ENCODE results near the gene TAS2R60.
"Not testable (repeated sequence)": the region's sequence is repeated elsewhere in the genome, so short reads cannot be mapped to it uniquely, and the experiment has no call there.

The TAS2R60 gene

GRCh38 chr7:143456992-143457793 is 13.9 kb downstream of the TAS2R60 start:
- WGBS, 2 experiments (ENCODE audit: insufficient coverage in 2 of 2): 83 to 90% methylated on average over 2 of the region's 4 CpGs
- Histone ChIP-seq H3K9me3 (ENCODE audit: control insufficient read depth, low read length) (peaks cover 5% of the 10 kb centered on the region), H3K27ac (ENCODE audit: low read depth, low read length, severe bottlenecking) (no peak overlapping the region), H3K4me1 (ENCODE audit: control insufficient read depth, insufficient read depth, low read length, poor library complexity, severe bottlenecking) (no peaks in the 10 kb centered on the region), H3K36me3 (ENCODE audit: control insufficient read depth, insufficient read depth, low read length) (no peaks in the 10 kb centered on the region), H3K4me3 (ENCODE audit: extremely low read depth, insufficient read depth, low read length, poor library complexity, severe bottlenecking) (no peak overlapping the region)

GRCh38 chr7:143458263-143458662 is 15.0 kb downstream of the TAS2R60 start:
- no peak overlapping the region for H3K4me3 ChIP-seq (ENCODE audit: extremely low read depth, insufficient read depth, low read length, poor library complexity, severe bottlenecking)
- H3K4me1 ChIP-seq (ENCODE audit: control insufficient read depth, insufficient read depth, low read length, poor library complexity, severe bottlenecking): no peaks in the 10 kb centered on the region
- H3K36me3 ChIP-seq (ENCODE audit: control insufficient read depth, insufficient read depth, low read length): no peaks in the 10 kb centered on the region
- WGBS, 2 experiments (ENCODE audit: insufficient coverage in 2 of 2): 100% methylated on average over 1 of the region's 3 CpGs; no CpG with 5 or more reads in 1 of the 2 experiments
- peaks cover 7% of the 10 kb centered on the region for H3K9me3 ChIP-seq (ENCODE audit: control insufficient read depth, low read length)
- no peak overlapping the region for H3K27ac ChIP-seq (ENCODE audit: low read depth, low read length, severe bottlenecking)

GRCh38 chr7:143458681-143459080 is 15.4 kb downstream of the TAS2R60 start:
- Histone ChIP-seq H3K36me3 (ENCODE audit: control insufficient read depth, insufficient read depth, low read length) (no peaks in the 10 kb centered on the region), H3K9me3 (ENCODE audit: control insufficient read depth, low read length) (peaks cover 7% of the 10 kb centered on the region), H3K4me1 (ENCODE audit: control insufficient read depth, insufficient read depth, low read length, poor library complexity, severe bottlenecking) (no peaks in the 10 kb centered on the region), H3K27ac (ENCODE audit: low read depth, low read length, severe bottlenecking) (no peak overlapping the region), H3K4me3 (ENCODE audit: extremely low read depth, insufficient read depth, low read length, poor library complexity, severe bottlenecking) (no peak overlapping the region)
- WGBS, 2 experiments (ENCODE audit: insufficient coverage in 2 of 2): 86 to 100% methylated on average over 1 to 2 of the region's 3 CpGs

GRCh38 chr7:143459359-143459758 is 16.1 kb downstream of the TAS2R60 start:
- WGBS, 2 experiments (ENCODE audit: insufficient coverage in 2 of 2): 90 to 92% methylated on average over 1 of the region's 1 CpG
- H3K9me3 ChIP-seq (ENCODE audit: control insufficient read depth, low read length): peaks cover 7% of the 10 kb centered on the region

GRCh38 chr7:143460271-143460979 is 17.2 kb downstream of the TAS2R60 start:
- WGBS, 2 experiments (ENCODE audit: insufficient coverage in 2 of 2): 89 to 100% methylated on average over 2 of the region's 4 CpGs
- Histone ChIP-seq H3K9me3 (ENCODE audit: control insufficient read depth, low read length) (peaks cover 7% of the 10 kb centered on the region), H3K4me3 (ENCODE audit: extremely low read depth, insufficient read depth, low read length, poor library complexity, severe bottlenecking) (no peak overlapping the region), H3K4me1 (ENCODE audit: control insufficient read depth, insufficient read depth, low read length, poor library complexity, severe bottlenecking) (no peaks in the 10 kb centered on the region), H3K36me3 (ENCODE audit: control insufficient read depth, insufficient read depth, low read length) (no peaks in the 10 kb centered on the region), H3K27ac (ENCODE audit: low read depth, low read length, severe bottlenecking) (no peak overlapping the region)

More at GRCh38 chr7:143459359-143459758, 16.1 kb downstream of the TAS2R60 start:
- H3K36me3 ChIP-seq (ENCODE audit: control insufficient read depth, insufficient read depth, low read length): no peaks in the 10 kb centered on the region
- no peaks in the 10 kb centered on the region for H3K4me1 ChIP-seq (ENCODE audit: control insufficient read depth, insufficient read depth, low read length, poor library complexity, severe bottlenecking)
- no peak overlapping the region for H3K27ac ChIP-seq (ENCODE audit: low read depth, low read length, severe bottlenecking)
- H3K4me3 ChIP-seq (ENCODE audit: extremely low read depth, insufficient read depth, low read length, poor library complexity, severe bottlenecking): no peak overlapping the region

GRCh38 chr7:143462045-143462444 is 18.8 kb downstream of the TAS2R60 start:
- 92 to 95% methylated on average over 2 to 3 of the region's 3 CpGs for WGBS, 2 experiments (ENCODE audit: insufficient coverage in 2 of 2)
- Histone ChIP-seq H3K4me3 (ENCODE audit: extremely low read depth, insufficient read depth, low read length, poor library complexity, severe bottlenecking) (no peak overlapping the region), H3K27ac (ENCODE audit: low read depth, low read length, severe bottlenecking) (no peak overlapping the region), H3K4me1 (ENCODE audit: control insufficient read depth, insufficient read depth, low read length, poor library complexity, severe bottlenecking) (no peaks in the 10 kb centered on the region), H3K9me3 (ENCODE audit: control insufficient read depth, low read length) (peaks cover 7% of the 10 kb centered on the region), H3K36me3 (ENCODE audit: control insufficient read depth, insufficient read depth, low read length) (no peaks in the 10 kb centered on the region)

- Histone ChIP-seq H3K9me3 (ENCODE audit: control insufficient read depth, low read length) (peaks cover 7% of the 10 kb centered on the region), H3K4me3 (ENCODE audit: extremely low read depth, insufficient read depth, low read length, poor library complexity, severe bottlenecking) (no peak overlapping the region), H3K27ac (ENCODE audit: low read depth, low read length, severe bottlenecking) (no peak overlapping the region), H3K4me1 (ENCODE audit: control insufficient read depth, insufficient read depth, low read length, poor library complexity, severe bottlenecking) (no peaks in the 10 kb centered on the region), H3K36me3 (ENCODE audit: control insufficient read depth, insufficient read depth, low read length) (no peaks in the 10 kb centered on the region)
Observed at GRCh38 chr7:143463556-143463955, 20.3 kb downstream of the TAS2R60 start.

- H3K36me3 ChIP-seq (ENCODE audit: control insufficient read depth, insufficient read depth, low read length): no peaks in the 10 kb centered on the region
- 88% methylated on average over 1 of the region's 1 CpG; no CpG with 5 or more reads in 1 of the 2 experiments for WGBS, 2 experiments (ENCODE audit: insufficient coverage in 2 of 2)
- no peaks in the 10 kb centered on the region for H3K4me1 ChIP-seq (ENCODE audit: control insufficient read depth, insufficient read depth, low read length, poor library complexity, severe bottlenecking)
- H3K9me3 ChIP-seq (ENCODE audit: control insufficient read depth, low read length): peaks cover 7% of the 10 kb centered on the region
- H3K4me3 ChIP-seq (ENCODE audit: extremely low read depth, insufficient read depth, low read length, poor library complexity, severe bottlenecking): no peak overlapping the region
- no peak overlapping the region for H3K27ac ChIP-seq (ENCODE audit: low read depth, low read length, severe bottlenecking)
Observed at GRCh38 chr7:143463957-143464356, 20.7 kb downstream of the TAS2R60 start.

- Histone ChIP-seq H3K36me3 (ENCODE audit: control insufficient read depth, insufficient read depth, low read length) (no peaks in the 10 kb centered on the region), H3K4me1 (ENCODE audit: control insufficient read depth, insufficient read depth, low read length, poor library complexity, severe bottlenecking) (no peaks in the 10 kb centered on the region), H3K9me3 (ENCODE audit: control insufficient read depth, low read length) (peaks cover 6% of the 10 kb centered on the region), H3K4me3 (ENCODE audit: extremely low read depth, insufficient read depth, low read length, poor library complexity, severe bottlenecking) (no peak overlapping the region), H3K27ac (ENCODE audit: low read depth, low read length, severe bottlenecking) (no peak overlapping the region)
- WGBS, 2 experiments (ENCODE audit: insufficient coverage in 2 of 2): 100% methylated on average over 1 of the region's 1 CpG
Observed at GRCh38 chr7:143467724-143468123, 24.5 kb downstream of the TAS2R60 start.

GRCh38 chr7:143472071-143472689 is 28.9 kb downstream of the TAS2R60 start:
- not testable (repeated sequence) for H3K9me3 ChIP-seq (ENCODE audit: control insufficient read depth, low read length); H3K4me1 ChIP-seq (ENCODE audit: control insufficient read depth, insufficient read depth, low read length, poor library complexity, severe bottlenecking); H3K36me3 ChIP-seq (ENCODE audit: control insufficient read depth, insufficient read depth, low read length); H3K4me3 ChIP-seq (ENCODE audit: extremely low read depth, insufficient read depth, low read length, poor library complexity, severe bottlenecking); H3K27ac ChIP-seq (ENCODE audit: low read depth, low read length, severe bottlenecking)
- WGBS, 2 experiments (ENCODE audit: insufficient coverage in 2 of 2): 69 to 78% methylated on average over 5 to 10 of the region's 11 CpGs

Measured in mesodermal cell (in vitro differentiated cells).